NCI-H1417 (cell line): ENCODE measurements around the gene RBM15.

ENCODE experiments used
- DNase-seq, 3 experiments: peaks; one replicate each; lab custom pipeline; 2025; lab: John Stamatoyannopoulos, UW

RBM15 gene

DNA sequence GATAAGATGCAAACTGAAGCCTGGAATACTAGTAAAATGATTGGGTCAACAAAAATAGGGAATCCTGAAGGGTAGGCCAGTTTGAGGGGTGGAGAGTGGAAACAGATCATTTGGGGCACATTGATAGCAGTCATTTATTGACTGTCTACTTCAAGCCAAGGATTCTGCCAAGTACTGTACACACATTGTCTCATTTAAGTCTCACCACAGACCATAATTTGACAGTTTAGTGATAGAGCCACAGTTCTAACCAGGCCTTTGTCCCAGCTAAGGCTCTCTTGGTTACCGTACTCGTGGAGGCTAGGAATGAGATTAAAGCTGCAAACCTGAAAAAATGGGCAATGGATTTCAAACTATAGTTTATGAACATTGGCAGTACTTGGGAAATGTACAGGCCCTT is 11.2 kb downstream of the RBM15 start:
- no peak for DNase-seq

DNA sequence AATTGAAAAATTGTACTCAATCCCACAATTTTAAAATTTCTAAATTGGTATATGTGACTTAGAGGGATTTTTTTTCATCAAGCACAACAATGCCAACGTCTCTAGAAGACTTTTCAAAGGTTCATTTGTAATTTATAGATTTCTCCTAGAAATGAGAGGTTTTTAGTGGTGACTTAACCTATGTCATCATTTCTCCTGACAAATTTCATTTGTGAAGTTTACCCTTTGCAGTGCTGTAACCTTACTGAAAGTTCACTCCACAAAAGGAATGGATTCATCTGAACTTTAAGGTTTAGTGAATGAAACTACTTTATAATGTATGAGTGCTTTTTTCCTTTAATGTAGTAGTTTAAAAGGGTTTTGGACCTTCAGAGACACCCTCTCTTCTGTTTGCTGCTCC is 16.1 kb downstream of the RBM15 start:
- DNase-seq: no peak

GRCh38 chr1:110356379-110356778 is 17.2 kb downstream of the RBM15 start:
- DNase-seq: peak in 2 of 3 experiments; percentile 23 to 47

- no peak for DNase-seq
Observed at GRCh38 chr1:110360431-110360830, 21.3 kb downstream of the RBM15 start.

DNA sequence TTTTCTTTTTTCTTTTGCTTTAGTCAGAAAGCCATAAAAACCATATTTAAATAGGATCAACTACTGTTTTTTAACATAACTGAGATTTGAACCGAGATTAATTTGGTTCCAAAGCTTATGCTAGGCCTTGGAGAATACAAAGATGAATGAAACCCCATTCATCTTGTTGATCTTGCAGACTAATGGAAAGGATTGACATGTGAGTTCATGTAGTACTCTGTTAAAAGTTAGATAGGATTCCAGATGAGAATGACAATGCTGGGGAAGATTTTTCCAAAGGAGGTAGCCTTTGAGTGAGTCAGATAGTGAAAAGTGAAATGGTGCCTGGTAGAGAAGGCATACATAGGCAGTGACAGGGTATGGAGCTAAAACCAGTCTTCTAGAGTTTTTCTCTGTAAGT is 22.7 kb downstream of the RBM15 start:
- no peak for DNase-seq

DNA sequence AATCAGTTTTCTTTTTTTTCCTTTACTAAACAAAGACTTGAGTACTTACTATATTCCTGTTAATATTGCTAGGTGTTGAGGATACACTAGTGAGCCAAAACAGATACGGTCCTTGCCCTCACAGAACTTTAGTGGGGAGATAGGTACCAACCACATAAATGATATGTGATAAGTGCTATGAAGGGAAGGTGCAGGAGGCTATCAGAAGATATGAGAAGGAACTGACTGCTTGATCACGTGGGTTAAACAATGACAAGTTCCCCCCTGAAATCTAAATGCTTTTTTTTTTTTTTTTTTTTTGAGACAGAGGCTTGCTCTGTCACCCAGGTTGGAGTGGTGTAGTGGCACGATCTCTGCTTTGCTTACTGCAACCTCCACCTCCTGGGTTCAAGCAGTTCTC is 25.0 kb downstream of the RBM15 start:
- no peak for DNase-seq

- no peak for DNase-seq
Observed at GRCh38 chr1:110370827-110371226, 31.6 kb downstream of the RBM15 start.

- no peak for DNase-seq
Observed at GRCh38 chr1:110375490-110375889, 36.3 kb downstream of the RBM15 start.

DNA sequence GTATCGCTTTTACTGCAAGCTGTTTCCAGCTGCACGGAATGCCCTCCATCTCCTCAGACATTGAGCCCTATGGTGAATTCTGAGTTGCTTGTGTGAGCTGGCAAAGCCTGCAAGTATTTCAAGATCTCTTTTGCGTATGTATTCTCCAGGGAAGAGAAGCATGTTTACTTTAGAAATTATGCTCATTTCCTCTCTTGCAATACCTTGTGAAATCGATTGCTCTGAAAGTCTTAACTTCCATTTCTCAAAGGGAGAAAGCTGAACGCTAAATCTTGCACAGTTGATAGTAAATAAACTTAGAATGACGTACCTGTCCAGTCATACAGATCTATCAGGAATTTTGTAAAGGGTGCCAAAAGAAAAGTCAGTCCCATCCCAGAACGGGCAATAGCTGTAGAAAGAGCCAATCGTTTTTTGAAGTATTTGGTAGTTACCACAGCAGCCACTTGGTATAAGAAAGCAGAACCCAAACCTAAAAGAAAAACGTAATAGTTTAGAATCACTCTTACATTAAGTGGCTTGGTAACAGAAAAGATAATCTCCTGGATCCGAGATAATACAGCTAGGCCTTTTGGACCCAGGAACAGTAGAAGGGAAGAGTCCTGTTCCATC is 41.6 kb downstream of the RBM15 start:
- no peak for DNase-seq

DNA sequence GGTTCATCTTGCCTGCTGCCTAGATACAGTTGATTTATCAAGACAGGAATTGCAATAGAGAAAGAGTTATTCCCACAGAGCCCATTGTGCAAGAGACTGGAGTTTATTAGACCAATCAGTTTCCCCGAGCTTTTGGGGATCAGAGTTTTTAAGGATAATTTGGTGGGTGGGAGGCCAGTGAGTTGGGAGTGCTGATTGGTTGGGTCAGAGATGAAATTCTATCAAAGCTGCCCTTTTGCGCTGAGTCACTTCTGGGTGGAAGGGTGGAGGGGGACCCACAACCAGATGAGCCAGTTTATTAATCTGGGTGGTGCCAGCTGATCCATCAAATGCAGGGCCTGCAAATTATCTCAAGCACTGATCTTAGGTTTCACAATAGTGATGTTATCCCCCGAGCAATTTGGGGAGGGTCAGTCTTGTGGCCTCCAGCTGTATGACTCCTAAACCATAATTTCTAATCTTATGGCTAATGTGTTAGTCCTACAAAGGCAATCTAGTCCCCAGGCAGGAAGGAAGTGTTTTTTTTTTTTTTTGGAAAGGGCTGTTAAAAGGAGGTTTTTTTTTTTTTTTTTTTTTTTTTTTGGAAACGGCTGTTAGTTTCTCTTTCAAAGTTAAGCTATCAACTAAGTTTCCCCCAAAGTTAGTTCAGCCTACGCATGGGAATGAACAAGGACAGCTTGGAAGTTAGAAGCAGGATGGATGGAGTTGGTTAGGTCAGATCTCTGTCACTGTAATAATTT is 44.2 kb downstream of the RBM15 start:
- peak in 2 of 3 experiments; percentile 1 to 11 for DNase-seq

DNA sequence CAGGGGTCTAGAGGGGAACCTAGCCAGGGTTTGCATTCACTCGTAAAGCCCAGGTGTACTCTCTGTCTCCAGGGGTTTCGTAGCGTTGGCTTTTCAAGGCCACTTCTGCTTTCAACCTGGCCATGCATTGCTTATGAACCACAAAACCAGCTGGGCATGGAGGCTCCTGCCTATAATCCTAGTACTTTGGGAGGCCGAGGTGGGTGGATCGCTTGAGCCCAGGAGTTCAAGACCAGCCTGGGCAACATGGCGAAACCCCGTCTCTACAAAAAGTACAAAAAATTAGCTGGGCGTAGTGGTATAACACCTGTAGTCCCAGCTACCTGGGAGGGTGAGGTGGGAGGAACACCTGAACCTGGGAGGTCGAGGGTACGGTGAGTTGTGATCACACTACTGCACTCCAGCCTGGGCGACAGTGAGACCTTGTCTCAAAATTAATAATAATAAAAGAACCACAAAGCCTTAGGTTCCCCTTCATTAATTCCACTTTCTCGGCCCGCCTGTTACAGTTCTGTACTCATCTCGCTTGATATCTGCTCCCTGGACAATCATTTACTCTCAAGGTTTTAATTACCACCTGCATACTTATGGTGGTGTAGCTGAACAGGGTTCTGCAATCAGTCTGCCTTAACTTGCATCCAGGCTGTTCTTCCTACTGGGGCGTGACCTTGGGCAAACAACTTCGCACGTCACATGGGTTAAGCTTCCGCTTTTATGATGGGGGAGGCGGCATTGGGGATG is 45.6 kb downstream of the RBM15 start:
- DNase-seq: no peak

- no peak for DNase-seq
Observed at GRCh38 chr1:110385369-110385768, 46.2 kb downstream of the RBM15 start.

DNA sequence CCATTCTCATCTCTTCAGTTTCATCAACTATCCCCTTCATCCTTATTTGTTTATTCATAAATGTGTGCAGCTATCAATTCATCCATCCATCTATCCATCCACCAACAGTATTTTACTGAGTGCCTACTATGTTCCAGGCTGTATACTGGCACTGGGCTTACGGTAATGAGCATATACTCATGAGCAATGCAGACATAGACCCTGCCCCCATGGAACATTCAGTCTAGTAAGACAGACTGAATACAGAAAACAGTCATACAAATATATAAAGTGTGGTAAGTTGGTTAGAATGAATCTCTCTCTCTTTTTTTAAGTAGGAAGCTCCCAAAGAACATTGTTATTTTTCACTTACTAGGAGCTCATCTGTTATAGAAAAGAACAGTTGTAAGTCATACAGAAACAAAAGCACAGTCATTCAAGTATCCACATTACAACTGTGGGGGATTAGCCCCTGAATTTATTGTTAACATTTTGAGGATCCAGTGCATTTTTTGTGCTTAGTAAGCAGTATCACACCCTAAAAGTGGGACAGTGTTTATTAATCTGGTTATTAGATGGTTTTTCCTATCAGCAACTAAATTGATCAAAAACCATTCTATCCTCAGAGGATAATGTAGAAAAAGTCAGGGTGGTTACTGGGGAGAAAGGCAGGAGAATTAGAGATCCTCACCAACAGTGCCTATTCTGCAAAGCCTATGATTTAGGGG is 48.0 kb downstream of the RBM15 start:
- DNase-seq: no peak

GRCh38 chr1:110390096-110390495 is 50.9 kb downstream of the RBM15 start:
- DNase-seq: no peak

- DNase-seq: no peak
Observed at GRCh38 chr1:110390692-110391245, 51.6 kb downstream of the RBM15 start, which contains the start of gene SLC16A4. SLC16A4 (minus strand) TSS chr1:110391026; CDS start chr1:110389323, 1,703 bp downstream.

GRCh38 chr1:110393286-110393685 is 54.1 kb downstream of the RBM15 start:
- DNase-seq: no peak

DNA sequence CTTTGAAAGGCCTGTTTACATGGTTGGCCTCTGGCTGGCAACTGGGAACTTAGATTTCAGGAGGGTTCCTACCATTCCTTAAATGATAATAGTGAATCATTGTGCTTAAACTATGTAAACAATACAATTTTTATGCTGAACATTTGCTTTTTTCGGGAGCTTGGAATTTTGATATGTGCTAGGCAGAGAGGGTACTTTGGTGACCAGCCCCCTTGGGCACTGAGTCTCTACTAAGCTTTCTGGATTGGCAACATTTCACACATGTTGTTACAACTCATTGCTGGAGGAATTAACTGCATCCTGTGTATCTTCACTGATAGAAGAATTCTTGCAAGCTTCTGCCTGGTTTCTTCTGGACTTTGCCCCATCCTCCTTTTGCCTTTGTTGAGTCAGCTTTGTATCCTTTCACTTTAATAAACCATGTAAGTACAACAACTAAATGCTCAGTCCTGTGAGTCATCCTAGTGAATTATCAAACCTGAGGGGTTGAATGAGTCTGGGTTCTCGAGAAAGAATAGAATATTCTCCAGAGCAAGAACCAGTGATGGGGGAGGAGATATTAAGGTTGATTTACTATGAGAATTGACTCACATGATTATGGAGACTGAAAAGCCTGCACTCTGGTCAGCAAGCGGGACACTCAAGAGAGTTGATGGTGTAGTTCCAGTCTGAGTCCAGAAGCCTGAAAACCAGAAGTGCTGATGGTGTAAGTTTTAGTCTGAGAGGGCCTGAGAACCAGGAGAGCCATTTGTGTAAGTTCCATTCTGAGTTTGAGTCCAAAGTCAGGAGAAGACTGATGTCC is 54.7 kb downstream of the RBM15 start:
- DNase-seq: no peak

DNA sequence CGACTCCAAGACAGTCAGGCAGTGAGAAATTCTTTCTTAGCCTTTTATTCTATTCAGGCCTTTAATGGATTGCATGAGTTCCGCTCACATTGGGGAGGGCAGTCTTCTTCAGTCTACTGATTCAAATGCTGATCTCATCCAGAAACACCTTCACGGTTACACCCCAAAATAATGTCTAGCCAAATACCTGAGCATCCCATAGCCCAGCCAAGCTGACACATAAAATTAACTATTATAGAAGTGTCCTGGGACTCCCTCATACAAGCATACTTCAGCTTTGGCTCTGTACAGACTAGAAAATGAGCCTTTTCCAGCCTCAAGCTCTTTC is 55.3 kb downstream of the RBM15 start:
- DNase-seq: no peak
